Jurkat, Clone E6-1 (cell line): ENCODE results near the gene IGF1R.
A peak's percentile ranks its signal among the peaks of the same experiment; 100 is the strongest.

Source experiments
- DNase-seq: peaks from one replicate; pipeline ENCODE4 v3.0.0-alpha.2; 2011; ENCODE audit warnings: low read depth, low spot score
- H3K4me3 ChIP-seq: 2 replicates; pipeline ENCODE4 v1.5.1; 2011; ENCODE audit warnings: mild to moderate bottlenecking, low read length, control low read depth, moderate library complexity

Gene IGF1R

DNA sequence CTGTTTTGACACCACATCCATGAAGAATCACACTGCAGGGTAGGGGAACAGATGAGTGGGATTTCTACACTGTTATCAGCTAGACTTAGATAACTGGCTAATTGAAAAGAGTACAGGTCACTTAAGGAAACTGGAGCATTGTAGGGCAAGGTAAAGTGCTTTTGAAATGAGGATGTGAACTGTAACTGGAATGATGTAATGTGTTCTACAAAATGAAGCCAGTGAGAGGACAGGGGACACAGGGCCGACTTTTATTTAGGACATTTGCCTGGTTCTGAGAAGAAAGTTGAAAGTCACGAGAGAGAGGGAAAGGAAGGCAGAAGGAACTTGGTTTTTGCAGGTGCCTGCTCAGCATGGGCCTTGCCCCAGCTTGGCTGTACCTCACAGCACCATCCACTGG, 50.5 kb downstream of the IGF1R start:
- no peak for DNase-seq
- no peak overlapping the region for H3K4me3 ChIP-seq

DNA sequence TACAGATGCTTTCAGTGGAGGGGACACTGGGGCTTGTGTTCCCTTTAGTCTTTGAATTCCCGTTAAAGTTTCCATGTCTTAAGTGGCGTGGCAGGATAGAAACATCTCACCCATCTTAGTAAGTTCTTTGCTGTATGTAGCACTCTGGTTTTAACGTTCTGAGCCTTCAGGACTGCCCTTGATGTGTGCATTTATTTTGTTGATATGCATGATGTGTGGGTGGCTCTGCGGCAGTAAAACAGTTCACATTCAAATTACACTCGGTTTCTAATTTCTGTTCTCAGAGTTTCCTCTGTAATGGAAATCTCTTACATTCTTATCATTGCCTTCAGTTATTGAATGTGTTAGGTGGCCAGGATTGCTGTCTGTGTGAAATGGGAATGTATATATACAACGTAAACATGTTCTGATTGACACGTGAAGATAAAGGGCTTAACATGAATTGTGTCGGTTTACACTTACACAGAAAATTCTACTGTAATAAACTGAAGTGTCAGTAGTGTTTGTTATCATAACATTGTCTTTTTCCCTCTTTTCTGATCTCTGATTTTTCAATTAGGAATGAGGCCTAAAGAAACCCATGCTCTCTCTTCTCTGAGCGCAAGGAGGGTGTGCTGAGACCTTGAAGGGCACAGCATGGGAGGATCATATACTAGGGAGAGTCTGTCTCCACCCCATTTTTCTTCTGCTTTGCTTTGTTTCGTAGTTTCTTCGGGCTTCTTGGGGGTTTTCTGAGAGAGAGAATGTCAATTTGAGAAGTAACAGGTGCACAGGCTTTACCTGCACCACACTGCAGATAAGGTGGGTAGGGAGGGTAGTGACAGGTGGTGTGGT, 51.5 kb downstream of the IGF1R start:
- no peak overlapping the region for H3K4me3 ChIP-seq

DNA sequence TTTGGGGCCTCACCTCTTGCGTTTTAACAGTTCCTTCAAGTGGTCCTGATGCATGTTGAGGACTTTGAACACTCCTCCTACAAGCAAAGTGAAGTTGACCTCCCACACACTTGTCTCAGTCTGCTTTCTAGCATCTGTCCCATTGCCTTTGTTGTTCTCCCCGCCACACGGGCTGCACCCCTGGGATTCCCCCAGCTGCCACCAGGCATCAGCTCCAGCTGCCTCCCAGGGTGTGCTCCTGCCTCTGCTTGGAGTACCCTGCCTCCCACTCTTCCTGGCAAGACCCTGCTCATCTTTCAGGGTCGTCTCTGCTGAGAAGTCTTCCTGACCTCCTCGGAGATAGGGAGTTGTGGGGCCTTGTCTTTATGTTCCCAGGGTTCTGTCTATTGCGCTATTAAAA, 52.2 kb downstream of the IGF1R start:
- H3K4me3 ChIP-seq: no peak overlapping the region
- DNase-seq: no peak

More for the DNA sequence above, 51.5 kb downstream of the IGF1R start:
- DNase-seq: no peak

DNA sequence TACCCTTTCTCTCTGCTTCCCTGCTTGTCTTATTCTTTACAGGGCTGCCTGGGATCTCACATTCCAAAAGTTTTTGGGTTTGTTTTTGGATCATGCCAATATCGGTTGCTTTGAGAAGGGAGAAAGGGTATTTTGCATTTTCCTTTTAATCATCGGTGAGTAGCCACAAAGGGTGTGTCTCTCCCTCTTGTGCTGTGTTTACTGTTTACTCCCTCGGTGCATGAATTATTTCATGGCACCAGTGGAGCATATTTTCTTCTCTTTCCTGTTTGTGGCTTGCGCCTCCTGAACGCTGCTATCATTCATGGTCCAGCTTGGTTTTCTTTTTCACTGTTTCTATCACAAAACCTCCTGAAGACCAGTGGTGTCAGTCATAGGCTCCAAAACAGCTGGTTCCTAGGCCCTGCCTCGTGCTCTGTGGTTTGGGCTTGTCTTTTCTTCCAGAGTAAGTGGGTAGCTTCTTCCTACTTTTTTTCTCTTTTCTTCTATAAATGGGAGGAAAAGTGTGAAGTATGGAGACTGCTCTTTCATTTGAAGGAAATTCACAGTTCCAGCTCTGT, 54.9 kb downstream of the IGF1R start:
- no peak overlapping the region for H3K4me3 ChIP-seq
- DNase-seq: no peak

DNA sequence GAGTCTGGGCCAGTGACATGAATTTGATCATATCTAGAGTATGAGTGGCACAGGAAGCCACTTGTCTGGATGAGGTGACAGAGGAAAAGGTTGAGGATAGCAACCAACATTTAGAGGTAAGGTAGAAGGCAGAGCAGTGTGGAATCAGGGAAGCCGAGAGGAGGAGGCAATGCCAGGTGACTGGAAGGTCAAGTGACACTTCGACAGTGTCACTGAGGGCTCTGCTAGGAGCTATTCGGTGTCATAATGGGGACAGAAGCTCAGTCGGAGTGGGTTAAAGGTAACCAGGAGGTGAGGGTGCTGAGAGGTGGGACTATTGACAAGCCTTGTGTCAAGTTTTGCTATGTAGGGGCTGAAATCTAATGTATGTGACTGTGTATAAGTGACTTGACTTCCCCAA, 56.7 kb downstream of the IGF1R start:
- no peak overlapping the region for H3K4me3 ChIP-seq
- DNase-seq: no peak

DNA sequence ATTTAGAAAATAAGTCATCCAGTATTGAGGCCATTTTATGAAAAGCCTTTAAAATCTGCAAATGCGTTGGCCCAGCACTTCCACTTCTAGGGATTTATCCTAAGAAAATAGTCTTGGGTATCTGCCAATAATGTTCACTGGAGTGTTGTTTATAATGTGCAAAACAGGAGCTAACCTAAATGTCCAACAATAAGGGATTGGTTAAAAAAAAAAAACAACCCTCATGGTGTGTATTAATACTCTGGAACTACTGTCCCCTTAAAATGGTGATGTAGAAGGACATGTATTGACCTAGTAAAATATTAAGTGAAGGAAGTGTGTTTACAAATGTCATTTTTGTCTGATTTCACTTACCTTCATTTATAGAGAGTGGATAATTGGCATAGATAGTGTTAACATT, 58.0 kb downstream of the IGF1R start:
- H3K4me3 ChIP-seq: no peak overlapping the region
- DNase-seq: no peak

DNA sequence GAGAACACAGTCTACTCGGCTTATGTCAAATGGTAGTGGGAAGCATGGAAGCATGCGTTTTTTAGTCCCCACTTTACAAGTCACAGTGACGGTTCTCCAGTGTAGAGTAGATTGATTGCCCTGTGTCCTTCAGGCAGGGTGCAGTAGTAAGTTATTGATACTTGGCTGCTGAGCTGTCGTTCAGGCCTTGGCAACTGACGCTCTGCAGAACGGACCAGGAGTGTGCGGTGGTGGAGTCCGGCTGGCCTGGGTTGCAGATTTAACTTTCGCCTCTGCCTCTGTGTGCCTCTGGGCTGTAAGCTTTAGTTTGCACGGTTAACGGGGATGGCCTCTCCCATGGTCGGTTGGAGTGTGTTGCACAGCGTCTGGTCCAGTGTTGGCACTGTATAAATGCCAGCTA, 58.6 kb downstream of the IGF1R start:
- no peak overlapping the region for H3K4me3 ChIP-seq
- no peak for DNase-seq

DNA sequence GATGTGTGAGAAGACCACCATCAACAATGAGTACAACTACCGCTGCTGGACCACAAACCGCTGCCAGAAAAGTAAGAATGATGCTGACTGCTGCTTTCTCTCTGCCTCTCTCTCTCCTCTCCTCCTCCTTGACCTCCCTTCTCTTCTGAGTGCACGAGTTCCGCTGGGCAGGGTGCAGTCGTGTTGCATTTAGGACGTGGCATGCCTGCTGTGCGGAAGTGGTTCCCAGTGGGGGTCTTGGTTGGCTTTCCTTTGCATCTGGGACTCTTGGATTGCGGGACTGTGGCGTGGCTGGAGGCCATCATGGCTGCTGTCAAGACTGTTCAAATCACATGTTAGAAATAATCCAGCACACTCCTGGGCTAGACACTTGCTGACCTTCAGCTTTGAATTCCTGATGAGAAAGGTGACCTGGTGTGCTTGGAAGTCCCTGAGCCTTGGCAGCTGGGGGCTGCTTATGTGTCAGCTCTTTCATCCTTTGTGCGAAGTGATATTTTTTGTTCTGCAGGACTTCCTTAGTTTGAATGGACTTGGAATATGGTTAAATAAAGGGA, 59.8 kb downstream of the IGF1R start:
- DNase-seq: no peak
- no peak overlapping the region for H3K4me3 ChIP-seq

DNA sequence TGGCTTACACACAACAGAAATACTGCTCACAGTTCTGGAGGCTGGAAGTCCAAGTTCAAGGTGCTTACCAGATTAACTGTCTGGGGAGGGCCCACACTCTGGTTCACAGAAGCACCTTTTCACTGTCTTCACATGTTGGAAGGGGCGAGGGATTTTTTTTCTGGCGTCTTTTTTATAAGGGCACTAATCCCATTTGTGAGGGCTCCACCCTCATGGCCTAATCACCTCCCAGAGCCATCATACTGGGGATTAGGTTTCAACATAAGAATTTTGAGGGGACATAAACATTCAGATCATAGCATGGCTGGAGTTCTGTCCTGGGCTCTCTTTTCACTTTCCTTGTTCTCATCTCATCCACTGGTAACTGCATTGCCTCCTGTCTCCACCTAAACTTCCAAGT, 63.5 kb downstream of the IGF1R start:
- DNase-seq: no peak

DNA sequence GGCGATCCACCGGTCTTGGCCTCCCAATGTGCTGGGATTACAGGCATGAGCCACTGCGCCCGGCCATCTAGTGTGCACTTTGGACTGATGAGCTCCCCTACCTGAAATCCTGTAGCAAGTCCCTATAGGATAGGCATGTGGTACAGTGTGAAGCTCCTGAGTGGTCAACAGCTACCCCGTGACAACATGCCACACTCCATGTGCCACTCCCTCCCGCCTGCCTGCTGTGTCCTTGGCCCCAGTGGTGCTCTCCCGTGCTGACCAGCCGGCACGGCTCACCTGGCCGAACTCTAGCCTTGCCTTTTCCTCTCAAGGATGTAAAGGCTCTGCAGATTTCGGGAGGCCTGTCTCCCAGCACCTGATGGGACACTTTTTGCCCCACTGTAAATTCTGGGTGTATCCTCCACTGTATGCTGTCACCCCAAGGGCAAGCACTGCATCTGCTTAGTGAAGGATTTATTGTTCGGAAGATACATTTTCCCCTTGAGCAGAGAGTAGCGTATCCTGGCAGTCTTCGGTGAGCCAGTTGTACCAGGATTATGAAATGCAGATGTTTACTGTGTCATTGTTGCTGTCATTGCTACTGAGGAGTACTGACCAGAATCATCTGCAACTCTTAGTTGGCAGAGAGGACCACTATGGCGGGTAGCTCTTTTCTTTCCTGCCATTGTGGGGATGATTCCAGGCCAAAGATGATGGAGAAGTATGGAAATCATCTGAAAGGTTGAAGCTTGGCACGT, 64.7 kb downstream of the IGF1R start:
- no peak for DNase-seq
- no peak overlapping the region for H3K4me3 ChIP-seq

More for the DNA sequence above, 63.5 kb downstream of the IGF1R start:
- no peak overlapping the region for H3K4me3 ChIP-seq

DNA sequence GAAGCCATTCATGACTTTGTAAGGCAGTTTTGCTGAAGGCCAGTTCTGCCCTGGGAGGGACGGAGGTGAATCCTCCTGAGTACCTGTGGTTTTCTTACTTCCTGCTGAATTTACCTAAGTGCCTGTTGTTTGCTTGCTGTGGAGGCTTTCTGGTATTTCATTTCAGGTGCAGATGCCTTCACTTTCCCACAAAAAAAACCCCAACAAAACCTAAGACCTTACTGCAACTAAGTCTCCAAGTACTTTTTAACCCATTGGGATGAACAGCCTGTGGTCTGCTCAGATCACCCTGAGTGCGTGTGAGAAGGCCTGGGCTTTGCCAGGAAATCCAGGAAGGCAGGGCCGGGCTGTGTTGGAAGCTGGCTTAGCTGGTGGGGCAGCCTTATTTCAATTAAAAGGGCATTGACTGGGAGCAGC, 65.3 kb downstream of the IGF1R start:
- no peak overlapping the region for H3K4me3 ChIP-seq
- peak; percentile 80 for DNase-seq

DNA sequence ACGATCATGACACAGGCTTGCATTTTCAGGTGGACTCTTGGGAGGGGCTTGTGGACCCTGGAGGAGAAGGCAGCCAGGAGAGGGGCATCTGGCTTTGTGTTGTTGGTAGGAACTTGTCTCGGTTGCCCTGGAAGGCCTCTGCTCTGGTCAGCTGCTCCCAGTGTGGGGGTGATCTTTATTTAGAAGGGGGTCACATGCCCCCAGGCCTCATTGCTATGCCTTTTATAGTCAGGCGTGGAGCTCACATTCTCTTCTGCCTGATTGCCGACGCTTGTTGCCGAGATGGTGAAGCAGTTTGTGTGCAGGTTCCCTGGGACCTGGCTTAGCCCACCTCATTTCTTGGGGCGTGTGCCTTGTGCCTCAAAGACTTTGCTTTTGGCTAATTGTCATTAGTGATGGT, 66.6 kb downstream of the IGF1R start:
- DNase-seq: no peak
- no peak overlapping the region for H3K4me3 ChIP-seq

DNA sequence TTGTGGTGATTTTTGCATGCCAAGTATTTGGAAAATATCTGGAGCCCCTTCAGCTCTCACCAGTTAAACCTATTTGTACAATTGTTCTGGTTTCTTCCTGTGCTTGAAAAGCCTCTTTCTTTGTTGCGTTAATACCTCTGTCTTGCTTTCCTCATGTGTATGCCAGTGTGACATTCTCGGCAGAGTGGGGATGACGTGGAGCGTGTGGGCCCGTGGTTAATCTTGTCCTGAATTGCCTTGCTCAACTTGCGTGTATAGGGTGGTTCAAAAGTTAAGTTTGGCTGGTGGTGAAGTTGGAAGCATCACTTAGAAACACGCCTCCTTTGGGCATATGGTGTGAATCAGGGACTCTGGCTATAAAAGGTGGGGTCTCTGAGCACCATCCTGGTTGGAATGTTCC, 67.1 kb downstream of the IGF1R start:
- no peak overlapping the region for H3K4me3 ChIP-seq
- DNase-seq: no peak

DNA sequence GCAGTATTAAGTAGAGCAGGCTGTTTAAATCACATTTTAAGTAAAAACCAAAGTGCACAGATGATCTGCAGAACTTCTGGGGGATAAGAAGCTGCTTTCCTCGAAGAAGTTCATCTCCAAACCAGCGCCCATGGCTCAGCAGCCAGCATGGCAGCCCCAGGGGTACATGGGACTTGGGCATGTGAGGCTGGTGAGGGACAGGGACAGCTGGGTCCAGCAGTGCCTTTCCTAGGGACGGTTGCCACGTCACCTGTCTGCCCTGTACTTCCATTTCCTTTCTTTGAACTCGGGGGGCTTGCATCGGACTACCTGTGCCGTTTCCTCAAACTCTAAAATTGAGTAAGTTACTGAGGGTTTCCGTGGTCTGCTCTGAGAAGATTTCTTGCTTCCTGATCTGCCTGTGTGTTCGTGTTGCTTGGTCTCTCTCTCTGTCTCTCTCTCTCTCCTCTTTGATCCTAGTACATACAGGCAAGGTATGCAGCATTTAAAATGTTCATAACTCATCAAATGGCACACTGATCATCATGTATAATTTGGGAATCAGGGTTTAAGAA, 67.6 kb downstream of the IGF1R start:
- peak overlapping the region; percentile 4 for H3K4me3 ChIP-seq
- DNase-seq: peak; percentile 75

DNA sequence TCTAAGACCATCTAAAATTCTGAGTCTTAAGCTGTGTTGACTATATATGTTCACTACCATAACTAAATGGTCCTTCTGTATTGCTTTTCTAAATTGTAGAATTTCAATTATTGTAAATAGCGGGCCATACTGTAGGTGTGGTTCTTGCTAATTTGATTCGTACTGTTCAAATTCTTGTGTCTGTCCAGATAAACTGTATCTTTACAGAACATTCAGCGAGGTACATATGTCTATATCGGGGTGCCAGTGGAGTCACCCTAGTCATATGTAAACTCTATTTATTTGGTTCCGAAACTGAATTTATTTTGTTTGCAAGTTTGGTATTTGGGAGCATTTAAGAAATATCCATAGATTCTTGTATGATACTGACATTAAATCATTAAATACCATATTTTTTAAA, 69.0 kb downstream of the IGF1R start:
- DNase-seq: no peak
- H3K4me3 ChIP-seq: no peak overlapping the region

DNA sequence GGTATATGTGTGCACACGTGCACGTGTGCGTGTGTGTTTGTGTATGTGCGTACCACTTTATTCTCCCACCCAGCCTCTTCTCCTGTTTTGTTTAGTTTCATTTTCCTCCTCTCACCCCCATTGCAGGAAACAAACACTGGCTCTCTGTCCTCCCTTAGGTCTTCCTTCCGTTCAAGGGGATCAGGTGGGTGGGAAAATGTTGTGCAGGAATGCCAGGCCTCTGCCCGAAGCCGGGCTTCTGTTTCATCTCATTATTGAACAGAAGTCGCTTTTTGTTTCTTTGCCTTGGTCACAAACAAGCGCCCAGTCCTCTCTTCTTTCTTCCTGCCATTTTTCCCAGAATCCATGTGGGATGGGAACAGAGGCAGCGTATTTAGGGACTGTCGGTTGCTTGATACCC, 69.6 kb downstream of the IGF1R start:
- no peak overlapping the region for H3K4me3 ChIP-seq

DNA sequence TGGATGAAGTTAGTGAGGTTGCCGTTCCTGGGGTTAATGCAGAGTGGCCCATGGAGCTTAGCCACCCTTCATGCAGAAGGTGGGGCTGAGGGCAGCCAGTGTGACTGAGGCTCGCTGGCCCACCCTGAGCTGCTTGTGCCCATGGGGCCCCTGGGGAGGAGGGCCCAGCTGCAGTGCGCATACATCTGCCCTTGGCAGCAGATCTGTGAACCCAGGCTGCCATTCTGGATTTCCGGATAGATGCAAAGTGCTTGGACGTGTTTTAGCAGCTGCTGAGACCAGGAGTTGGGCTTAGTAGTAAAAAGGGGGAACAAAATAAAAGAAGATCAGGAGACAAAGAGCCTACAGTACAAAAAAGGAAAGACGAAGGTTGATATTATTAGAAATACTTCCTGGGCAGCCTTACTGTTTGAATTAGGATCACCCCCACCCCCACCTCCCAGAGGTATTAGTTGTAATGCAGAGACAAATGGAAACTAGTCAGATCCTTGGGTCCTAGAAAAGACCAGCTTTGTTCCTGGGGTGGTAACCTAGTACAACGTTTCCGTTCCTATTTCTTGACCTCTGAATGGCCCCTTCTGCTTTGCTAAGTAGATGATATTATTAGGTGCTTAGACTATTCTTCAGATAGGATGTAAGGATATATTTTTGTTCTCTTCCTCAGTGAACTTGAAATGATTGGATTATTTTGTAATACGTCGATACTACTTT, 70.2 kb downstream of the IGF1R start:
- no peak for DNase-seq
- H3K4me3 ChIP-seq: no peak overlapping the region

More for the DNA sequence above, 69.6 kb downstream of the IGF1R start:
- DNase-seq: no peak

DNA sequence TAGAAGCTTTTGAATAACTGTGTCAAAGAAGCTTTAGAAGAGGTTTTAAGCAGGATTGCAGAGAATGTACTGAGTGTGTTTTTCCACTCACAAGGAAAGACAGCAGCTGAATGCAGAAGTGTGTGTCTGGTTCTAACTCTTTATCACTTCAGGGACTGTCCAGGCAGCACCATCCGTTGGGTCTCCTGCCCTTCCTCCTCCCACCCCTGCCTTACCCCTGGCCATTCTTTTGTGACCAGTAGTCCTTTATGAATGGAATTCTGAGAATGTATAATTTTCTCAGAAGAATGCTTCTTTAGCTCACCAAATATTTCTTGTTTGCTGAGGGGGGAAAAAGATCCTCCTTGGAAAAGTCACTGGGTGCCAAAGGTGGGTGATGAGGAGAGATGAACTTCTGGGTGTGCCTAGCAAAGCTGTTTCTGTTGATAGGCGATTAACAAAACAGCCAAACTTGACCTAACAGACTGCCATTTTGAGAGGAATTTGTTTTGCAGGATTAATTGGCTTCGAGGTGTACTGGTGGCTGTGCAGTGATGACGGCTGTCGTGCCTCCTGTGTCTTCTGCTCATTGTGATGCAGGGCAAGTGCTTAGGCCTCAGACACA, 70.9 kb downstream of the IGF1R start:
- H3K4me3 ChIP-seq: no peak overlapping the region
- DNase-seq: no peak

DNA sequence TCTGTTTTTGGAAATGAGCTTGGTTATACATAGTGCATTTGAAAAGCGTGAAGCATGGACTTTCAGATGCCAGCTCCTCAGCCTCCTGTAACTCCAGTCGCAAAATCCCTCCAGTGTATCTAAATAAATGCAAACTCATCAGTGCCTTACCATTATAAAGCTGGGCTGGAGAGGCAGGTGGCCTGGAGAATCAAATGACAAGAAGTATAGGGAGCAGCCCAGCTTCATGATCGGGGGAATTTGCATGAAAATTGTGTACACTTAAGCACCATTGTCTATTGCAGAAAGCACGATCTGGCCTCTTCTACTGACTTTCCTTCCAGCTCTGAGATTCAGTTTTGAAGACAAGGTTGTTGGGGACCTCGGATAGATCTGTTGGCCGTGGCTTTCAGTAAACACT, 71.7 kb downstream of the IGF1R start:
- no peak overlapping the region for H3K4me3 ChIP-seq
- no peak for DNase-seq
